Right renal pelvis (tissue), 4 donors: Measurements from ENCODE around the gene DYDC2. TPM values are rescaled to one million over a fixed set of nuclear protein-coding genes. Genes with fewer than 3 reads are reported as not detected.
"Not testable (repeated sequence)": the region's sequence is repeated elsewhere in the genome, so short reads cannot be mapped to it uniquely, and the experiment has no call there.

Experiments used
- DNase-seq, 4 donors: peaks; one replicate each; pipeline ENCODE4 v3.0.0-alpha.2; 2013; ENCODE audit warnings: low read depth in 4 of 4, low spot score in 3 of 4, missing footprints in 1 of 4
- polyA plus RNA-seq, 4 donors: library from polyadenylated mRNA; unstranded; fragments of 120-200 nt; gene quantifications; one replicate each; pipeline ENCODE4 v1.2.1, GENCODE V29; 2013; ENCODE audit not compliant: insufficient read length in 4 of 4

DYDC2 gene
- polyA plus RNA-seq, 4 donors = 1.5 to 2.4 (median 1.9) TPM

- no peak for DNase-seq
Measured at GRCh38 chr10:80411681-80412220, 55.2 kb downstream of the DYDC2 start.

GRCh38 chr10:80412486-80412885 lies 55.9 kb downstream of the DYDC2 start:
- no peak for DNase-seq

GRCh38 chr10:80413271-80413996 lies 56.9 kb downstream of the DYDC2 start:
- no peak for DNase-seq

- peak in 3 of 4 donors; percentile 34 to 77 (median 54) for DNase-seq
Measured at GRCh38 chr10:80414142-80414895, 57.7 kb downstream of the DYDC2 start.

GRCh38 chr10:80415734-80416478 lies 59.3 kb downstream of the DYDC2 start:
- no peak for DNase-seq

- DNase-seq = peak in 2 of 4 donors; percentile 72 to 77
Measured at GRCh38 chr10:80416479-80417098, 60.0 kb downstream of the DYDC2 start.

- DNase-seq = not testable (repeated sequence)
Measured at GRCh38 chr10:80417256-80417655, 60.7 kb downstream of the DYDC2 start.

Other genes starting within 250 kb of the DYDC2 start
- gene PLAC9, start 224.1 kb upstream of the DYDC2 start, polyA plus RNA-seq = 10 to 100 TPM; 12.6 to 43.2 (median 22.8) TPM
- 100 to 1,000 TPM; 140 to 156 (median 149) TPM for gene ANXA11, start 151.2 kb upstream of the DYDC2 start, polyA plus RNA-seq
- gene MAT1A, start 67.1 kb upstream of the DYDC2 start, polyA plus RNA-seq = 1 to 10 TPM in 3 of 4 donors, under 1 TPM in 1; 0.81 to 1.4 (median 1.3) TPM
- under 1 TPM; 0.32 to 0.76 (median 0.68) TPM for gene DYDC1, start within 50 bp of the DYDC2 start, polyA plus RNA-seq
- 100 to 1,000 TPM; 104 to 142 (median 121) TPM for gene PRXL2A, start 51.8 kb downstream of the DYDC2 start, polyA plus RNA-seq
- 100 to 1,000 TPM in 1 of 4 donors, 10 to 100 TPM in 3; 91.6 to 102 (median 92.5) TPM for gene TSPAN14, start 97.5 kb downstream of the DYDC2 start, polyA plus RNA-seq
- gene SH2D4B, start 181.1 kb downstream of the DYDC2 start, polyA plus RNA-seq = under 1 TPM; 0.07 to 0.20 (median 0.14) TPM